K562 (cell line): ENCODE measurements around the gene ZNF646. TPM values are rescaled to one million over a fixed set of nuclear protein-coding genes. Genes with fewer than 3 reads are reported as not detected.

Source experiments
- CREM ChIP-seq: IDR thresholded peaks from 2 replicates; pipeline ENCODE4 v1.6.1; 2014; ENCODE audit warnings: antibody characterized with exemption, low read depth
- CTBP1 ChIP-seq: fragments of 450-650 bp; IDR thresholded peaks from 2 replicates; pipeline ENCODE4 v1.6.1; 2016; ENCODE audit warnings: borderline replicate concordance
- FOSL1 ChIP-seq: fragments of 200-800 bp; sonication (Bioruptor generic); conservative IDR thresholded peaks from 2 replicates; pipeline ENCODE4 v1.6.1; 2016; ENCODE audit warnings: missing genetic modification characterization, missing compliant biosample characterization
- FOXK2 ChIP-seq, 2 experiments: fragments of 450-650 bp; IDR thresholded peaks in 1 of 2; conservative IDR thresholded peaks in 1 of 2; 2 replicates each; pipeline ENCODE4 v1.6.1; 2016; ENCODE audit warnings: low read depth in 2 of 2, mild to moderate bottlenecking in 1 of 2
- GMEB1 ChIP-seq: fragments of 250-450 bp; sonication (Bioruptor Pico); IDR thresholded peaks from 2 replicates; pipeline ENCODE4 v1.4.0; 2020; ENCODE audit warnings: mild to moderate bottlenecking
- JUND ChIP-seq, 2 experiments: IDR thresholded peaks; 2 replicates in 1 of 2; 3 replicates in 1 of 2; pipeline ENCODE4 v1.6.1; 2011; ENCODE audit warnings: borderline replicate concordance in 2 of 2, low read depth in 2 of 2, low read length in 2 of 2, improper control_type of control experiment in 1 of 2, missing biosample characterization in 1 of 2, missing genetic modification characterization in 1 of 2, missing genetic modification reagents in 1 of 2
- KDM2B ChIP-seq: fragments of 250-450 bp; sonication (Bioruptor Pico); IDR thresholded peaks from 2 replicates; pipeline ENCODE4 v1.8.0; 2021; ENCODE audit warnings: mild to moderate bottlenecking, moderate library complexity
- KLF1 ChIP-seq: fragments of 450-650 bp; IDR thresholded peaks from 2 replicates; pipeline ENCODE4 v1.6.1; 2016; ENCODE audit warnings: missing genetic modification characterization, missing compliant biosample characterization
- MAFG ChIP-seq: fragments of 450-650 bp; conservative IDR thresholded peaks from 2 replicates; pipeline ENCODE4 v1.6.1; 2016; ENCODE audit warnings: missing genetic modification characterization, missing compliant biosample characterization
- MNT ChIP-seq, 2 experiments: fragments of 450-650 bp; conservative IDR thresholded peaks; 2 replicates each; pipeline ENCODE4 v1.6.1; 2017; ENCODE audit warnings: mild to moderate bottlenecking in 2 of 2, moderate library complexity in 2 of 2
- RNF219 ChIP-seq: fragments of 250-450 bp; sonication (Bioruptor Pico); IDR thresholded peaks from 2 replicates; pipeline ENCODE4 v1.5.0; 2022; ENCODE audit warnings: mild to moderate bottlenecking
- SAFB ChIP-seq: fragments of 200-400 bp; formaldehyde crosslinking; IDR thresholded peaks from 2 replicates; pipeline ENCODE4 v1.6.1; 2017; ENCODE audit warnings: low read depth, low read length, borderline replicate concordance
- VEZF1 ChIP-seq: fragments of 200-800 bp; sonication (Bioruptor generic); IDR thresholded peaks from 2 replicates; pipeline ENCODE4 v1.6.1; 2017; ENCODE audit warnings: missing genetic modification characterization, missing compliant biosample characterization
- polyA plus RNA-seq, 8 experiments: library from polyadenylated mRNA; depleted of rRNA in 4 of 8; stranded (reverse) in 5 of 8; unstranded in 3 of 8; fragments of >200 nt; fragmentation: Nextera tagmentation in 2 of 8; fragmentation: Illumina TruSeq in 1 of 8; extraction: Ambion mirVana in 2 of 8; extraction: Trizol in 1 of 8; gene quantifications; 2 replicates each; pipeline versions ENCODE4 v1.2.1 to v1.2.3, GENCODE V29; 2011 to 2014; ENCODE audit warnings: inconsistent platforms in 1 of 8, missing spikeins in 1 of 8
- total RNA-seq, 7 experiments: library from RNA; depleted of rRNA in 6 of 7; stranded (reverse); fragments of >200 nt in 6 of 7; fragmentation: Illumina TruSeq in 2 of 7; extraction: Trizol in 2 of 7; gene quantifications; 2 replicates each; pipeline versions ENCODE4 v1.2.1 to v1.2.3, GENCODE V29; 2011 to 2021; ENCODE audit warnings: low replicate concordance in 1 of 7
- TF ChIP-seq, protein P1 (sequence below), 2 experiments: fragments of 450-650 bp in 1 of 2; sonication (generic) in 1 of 2; formaldehyde crosslinking in 1 of 2; IDR thresholded peaks in 1 of 2; conservative IDR thresholded peaks in 1 of 2; 2 replicates each; pipeline versions ENCODE4 v1.6.1 to v1.8.1; 2016 to 2023; ENCODE audit warnings: mild to moderate bottlenecking in 2 of 2, moderate library complexity in 2 of 2, inconsistent platforms in 1 of 2, missing genetic modification reagents in 1 of 2
- TF ChIP-seq, protein P2 (sequence below): fragments of 450-650 bp; formaldehyde crosslinking; IDR thresholded peaks from 2 replicates; pipeline ENCODE4 v1.4.0; 2020; ENCODE audit warnings: mild to moderate bottlenecking
- TF ChIP-seq, protein P3 (sequence below): fragments of 250-450 bp; sonication (Bioruptor Pico); IDR thresholded peaks from 2 replicates; pipeline ENCODE4 v1.6.1; 2021; ENCODE audit warnings: mild to moderate bottlenecking

Gene ZNF646
- total and polyA plus RNA-seq, 9 of the 15 experiments (the other 6 are each of a cell fraction or from before 2014, with no cell fraction given) = 0.08 to 20.6 (median 8.0) TPM

- TF ChIP-seq SAFB (no peak), KLF1 (tag) (0 out of 2 replicates have a peak, but pooled peaks have one; percentile 36), VEZF1 (CRISPR knock-in tag) (peak; percentile 30; the same call in 1 of the 2 replicates), MAFG (tag) (no peak), RNF219 (CRISPR knock-in tag) (no peak), KDM2B (CRISPR knock-in tag) (no peak), FOSL1 (peak; percentile 97), CTBP1 (peak; percentile 75; the same call in 1 of the 2 replicates), MNT (conservative IDR thresholded peaks at IDR 0.05) (0 out of 4 replicates have a peak, but pooled peaks of 1 of the 2 experiments have one; percentile 32), FOXK2 (conservative IDR thresholded peaks at IDR 0.05 in 1 of 2, IDR thresholded peaks at IDR 0.05 in 1 of 2; ENCODE audit: low read depth in 2 of 2) (peak; percentile 31 to 56; a peak in 1 of 4 replicates), JUND (IDR thresholded peaks at IDR 0.05; ENCODE audit: borderline replicate concordance, low read depth, low read length) (peak; percentile 79; the same call in 1 of the 2 replicates), JUND (tag; IDR thresholded peaks at IDR 0.05; ENCODE audit: borderline replicate concordance, low read depth, low read length) (peak; percentile 59; the same call in 1 of the 3 replicates), GMEB1 (CRISPR knock-in tag) (no peak), CREM (no peak)
- TF ChIP-seq, protein P1, sequence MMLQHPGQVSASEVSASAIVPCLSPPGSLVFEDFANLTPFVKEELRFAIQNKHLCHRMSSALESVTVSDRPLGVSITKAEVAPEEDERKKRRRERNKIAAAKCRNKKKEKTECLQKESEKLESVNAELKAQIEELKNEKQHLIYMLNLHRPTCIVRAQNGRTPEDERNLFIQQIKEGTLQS (IDR thresholded peaks at IDR 0.05) = peak; percentile 69
- TF ChIP-seq, protein P1 (CRISPR knock-in tag; conservative IDR thresholded peaks at IDR 0.05) = no peak
- TF ChIP-seq, protein P2, sequence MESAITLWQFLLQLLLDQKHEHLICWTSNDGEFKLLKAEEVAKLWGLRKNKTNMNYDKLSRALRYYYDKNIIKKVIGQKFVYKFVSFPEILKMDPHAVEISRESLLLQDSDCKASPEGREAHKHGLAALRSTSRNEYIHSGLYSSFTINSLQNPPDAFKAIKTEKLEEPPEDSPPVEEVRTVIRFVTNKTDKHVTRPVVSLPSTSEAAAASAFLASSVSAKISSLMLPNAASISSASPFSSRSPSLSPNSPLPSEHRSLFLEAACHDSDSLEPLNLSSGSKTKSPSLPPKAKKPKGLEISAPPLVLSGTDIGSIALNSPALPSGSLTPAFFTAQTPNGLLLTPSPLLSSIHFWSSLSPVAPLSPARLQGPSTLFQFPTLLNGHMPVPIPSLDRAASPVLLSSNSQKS (CRISPR knock-in tag) = no peak
- TF ChIP-seq, protein P3, sequence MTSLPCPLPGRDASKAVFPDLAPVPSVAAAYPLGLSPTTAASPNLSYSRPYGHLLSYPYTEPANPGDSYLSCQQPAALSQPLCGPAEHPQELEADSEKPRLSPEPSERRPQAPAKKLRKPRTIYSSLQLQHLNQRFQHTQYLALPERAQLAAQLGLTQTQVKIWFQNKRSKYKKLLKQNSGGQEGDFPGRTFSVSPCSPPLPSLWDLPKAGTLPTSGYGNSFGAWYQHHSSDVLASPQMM (CRISPR knock-in tag) = no peak
Observed at GRCh38 chr16:31052114-31052513, 22.1 kb upstream of the ZNF646 start (continued).
